NCI-H2107 (cell line): Measurements from ENCODE around the gene TRIM24.

Source experiments
- DNase-seq: peaks from one replicate; lab custom pipeline; 2025; lab: John Stamatoyannopoulos, UW

The TRIM24 gene

DNA sequence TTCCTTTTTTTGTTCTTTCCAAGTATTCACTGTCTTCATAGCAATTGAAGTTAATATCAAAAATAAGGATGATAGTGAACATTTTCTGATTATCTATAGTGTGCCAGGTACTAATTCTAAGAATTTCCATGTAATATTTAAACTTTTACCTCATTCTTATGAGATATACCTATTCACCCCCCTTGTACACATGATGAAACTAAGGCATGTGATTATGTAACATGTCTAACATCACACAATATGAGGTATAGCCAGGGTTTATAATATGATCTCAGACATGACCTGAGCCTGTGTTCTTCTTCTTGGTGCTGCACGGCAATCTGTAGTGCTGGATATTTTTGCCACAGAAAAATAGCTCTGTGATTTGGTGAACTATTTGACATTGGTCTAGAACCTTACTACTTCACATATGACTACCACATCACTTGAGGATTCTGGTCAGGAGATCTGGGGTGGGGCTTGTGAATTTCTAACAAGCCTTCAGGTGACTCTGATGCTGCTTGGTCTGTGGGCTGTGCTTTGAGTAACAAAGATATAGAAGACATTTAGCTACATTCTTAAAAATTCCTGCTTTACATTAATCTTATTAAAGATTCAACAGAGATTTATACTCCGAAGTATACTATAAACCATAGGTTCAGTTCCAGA is 79.1 kb downstream of the TRIM24 start:
- DNase-seq = no peak

DNA sequence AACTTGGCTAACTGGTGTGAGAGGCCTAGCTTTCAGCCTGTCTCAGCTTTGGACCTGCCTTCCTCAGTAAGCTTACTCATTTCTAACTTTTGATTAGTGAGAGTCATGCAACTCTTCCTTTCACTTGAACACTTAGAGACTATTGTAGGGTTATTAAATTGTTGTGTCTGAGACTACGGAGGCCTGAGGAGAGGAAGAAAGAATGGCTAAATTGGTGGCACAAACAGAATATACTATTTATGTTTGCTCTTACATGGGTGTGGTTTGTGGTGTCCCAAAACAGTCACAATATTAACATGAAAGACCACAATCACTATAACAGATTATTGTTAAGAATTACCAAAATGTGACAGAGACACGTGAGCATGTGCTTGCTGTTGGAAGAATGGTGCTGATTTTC is 82.1 kb downstream of the TRIM24 start:
- no peak for DNase-seq

DNA sequence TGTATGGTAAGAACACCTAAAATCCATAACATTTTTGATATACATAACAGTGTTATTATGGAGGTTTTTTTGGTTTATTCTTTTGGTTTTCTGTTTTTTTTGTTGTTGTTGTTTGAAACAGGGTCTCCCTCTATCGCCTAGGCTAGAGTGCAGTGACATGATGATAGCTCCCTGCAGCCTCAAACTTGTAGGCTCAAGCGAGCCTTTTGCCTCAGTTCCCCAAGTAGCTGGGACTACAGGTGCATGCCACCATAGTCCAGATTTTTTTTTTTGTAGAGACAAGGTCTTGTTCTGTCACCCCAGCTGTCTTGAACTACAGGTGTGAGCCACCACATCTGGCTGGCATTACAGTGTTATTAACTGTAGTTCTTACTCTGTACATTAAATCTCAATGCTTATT is 83.7 kb downstream of the TRIM24 start:
- no peak for DNase-seq

DNA sequence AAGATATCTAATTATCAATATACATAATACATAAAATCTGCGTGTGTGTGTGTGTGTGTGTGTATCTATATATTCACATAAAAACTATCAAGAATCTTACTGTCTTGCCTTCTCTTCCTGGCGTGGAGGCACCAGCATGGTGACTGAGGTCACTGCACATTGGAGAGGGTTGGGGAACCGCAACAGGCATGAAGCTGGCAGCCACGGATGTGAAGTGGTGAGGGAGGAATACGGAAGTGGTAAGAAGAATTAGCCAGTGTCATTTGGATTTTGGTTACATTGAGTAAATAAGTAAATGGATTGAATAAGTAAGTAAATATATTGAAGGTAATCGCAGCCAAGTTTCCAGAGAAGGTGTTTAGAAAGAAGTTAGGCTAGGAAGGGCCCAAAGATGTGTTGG is 85.1 kb downstream of the TRIM24 start:
- no peak for DNase-seq

DNA sequence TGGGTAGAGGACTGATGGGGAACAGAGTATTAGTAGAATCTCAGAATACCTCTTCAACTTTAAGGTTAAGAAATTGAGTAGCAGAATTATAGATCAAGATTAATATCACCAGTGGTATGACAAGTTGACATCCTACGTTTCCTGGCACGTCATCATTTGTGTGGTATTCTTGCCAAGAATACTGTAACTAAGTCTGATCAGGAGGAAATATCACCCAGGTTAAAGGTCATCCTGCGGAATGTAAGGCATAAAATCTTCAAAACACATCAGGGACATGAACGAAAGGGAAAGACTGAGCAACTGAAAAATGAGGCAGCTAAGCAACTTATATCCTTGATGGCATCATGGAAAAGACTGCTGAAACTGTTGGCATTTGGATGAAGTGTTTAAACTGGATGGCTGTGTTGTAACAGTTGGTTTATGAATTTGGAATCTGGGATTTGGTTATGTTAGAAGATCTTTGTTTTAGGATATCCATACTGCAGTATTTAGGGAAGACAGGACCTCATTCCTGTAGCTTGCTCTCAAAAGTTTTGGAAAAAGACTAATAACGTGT is 86.1 kb downstream of the TRIM24 start:
- DNase-seq = no peak

DNA sequence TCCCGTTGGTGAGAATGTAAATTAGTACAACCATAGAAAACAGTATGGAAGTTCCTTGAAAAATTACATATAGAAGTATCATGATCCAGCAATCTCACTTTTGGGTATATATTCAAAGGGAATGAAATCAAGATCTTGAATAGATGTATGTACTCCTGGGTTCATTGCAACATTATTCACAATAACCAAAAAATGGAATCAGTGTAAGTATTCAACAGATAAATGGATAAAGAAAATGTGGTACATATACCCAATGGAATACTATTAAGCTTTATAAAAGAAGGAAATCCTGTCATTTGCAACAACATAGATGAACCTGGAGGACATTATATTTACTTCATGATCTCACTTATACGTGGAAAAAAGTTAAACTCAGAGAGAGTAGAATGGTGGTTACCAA is 86.8 kb downstream of the TRIM24 start:
- no peak for DNase-seq

DNA sequence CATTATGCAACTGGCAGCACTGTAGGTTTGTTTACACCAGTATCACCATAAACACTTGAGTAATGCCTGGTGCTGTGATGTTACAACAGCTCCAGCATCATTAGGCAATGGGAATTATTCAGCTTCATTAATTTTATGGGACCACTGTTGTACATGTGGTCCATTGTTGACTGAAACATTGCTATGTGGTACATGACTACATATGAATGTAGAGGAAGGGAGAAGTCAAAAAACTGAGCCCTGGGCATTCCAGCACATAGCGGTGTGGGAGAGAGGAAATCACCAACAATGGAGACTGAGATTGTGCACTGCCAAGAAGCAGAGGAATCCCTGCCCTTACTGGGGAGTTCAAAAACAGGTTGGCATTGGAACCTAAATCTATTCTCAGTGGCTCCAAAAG is 89.0 kb downstream of the TRIM24 start:
- no peak for DNase-seq

DNA sequence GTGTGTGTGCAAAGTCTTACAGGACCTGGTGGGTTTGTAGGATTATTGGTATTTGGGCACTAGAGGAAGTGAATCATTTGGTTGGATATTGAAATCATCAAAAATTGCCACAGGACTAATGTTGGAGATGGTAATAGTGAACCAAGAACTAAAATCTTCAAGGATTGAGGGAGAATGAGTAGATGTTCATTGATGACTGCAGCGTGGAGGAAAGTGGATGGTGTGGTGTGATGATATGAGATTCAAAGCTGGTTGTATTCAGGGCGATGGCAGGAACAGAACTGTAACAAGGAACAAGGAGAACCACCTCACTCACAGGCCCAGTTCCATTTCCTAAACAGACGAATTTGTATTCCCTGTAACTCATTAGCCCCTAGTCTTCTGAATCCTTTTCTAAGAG is 90.3 kb downstream of the TRIM24 start:
- no peak for DNase-seq

DNA sequence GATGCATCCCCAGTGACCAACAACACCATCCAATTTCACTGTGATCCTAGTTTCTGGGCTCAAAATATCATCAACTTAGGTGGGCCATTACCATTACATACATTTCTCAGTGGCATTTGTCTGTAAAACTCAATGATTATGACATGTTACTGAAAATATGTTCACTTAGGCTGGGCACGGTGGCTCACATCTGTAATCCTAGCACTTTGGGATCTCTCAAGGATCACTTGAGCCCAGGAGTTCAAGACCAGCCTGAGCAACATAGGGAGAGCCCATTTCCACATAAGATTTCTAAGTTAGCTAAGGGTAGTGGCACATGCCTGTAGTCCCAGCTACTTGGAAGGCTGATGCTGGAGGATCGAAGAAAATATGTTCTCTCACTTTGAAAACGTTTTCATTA is 91.0 kb downstream of the TRIM24 start:
- no peak for DNase-seq

DNA sequence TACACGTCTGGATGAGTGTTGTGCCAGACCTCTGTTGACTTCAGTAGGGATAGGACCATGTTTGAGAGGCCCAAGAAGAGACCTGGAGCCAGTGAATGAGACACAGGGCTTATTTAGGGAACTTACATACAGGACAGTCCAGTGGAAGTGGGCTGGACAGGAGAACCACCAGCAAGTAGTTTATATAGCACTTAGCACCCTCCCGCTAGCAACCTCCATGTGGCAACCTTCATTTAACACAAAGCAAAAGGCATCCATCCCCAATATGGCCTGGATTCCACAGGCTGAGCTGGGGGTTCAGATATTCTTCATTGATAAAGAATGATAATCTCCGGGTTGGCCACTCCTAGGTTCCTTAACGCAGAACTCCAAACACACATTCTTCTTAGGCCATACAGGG is 93.7 kb downstream of the TRIM24 start:
- no peak for DNase-seq

DNA sequence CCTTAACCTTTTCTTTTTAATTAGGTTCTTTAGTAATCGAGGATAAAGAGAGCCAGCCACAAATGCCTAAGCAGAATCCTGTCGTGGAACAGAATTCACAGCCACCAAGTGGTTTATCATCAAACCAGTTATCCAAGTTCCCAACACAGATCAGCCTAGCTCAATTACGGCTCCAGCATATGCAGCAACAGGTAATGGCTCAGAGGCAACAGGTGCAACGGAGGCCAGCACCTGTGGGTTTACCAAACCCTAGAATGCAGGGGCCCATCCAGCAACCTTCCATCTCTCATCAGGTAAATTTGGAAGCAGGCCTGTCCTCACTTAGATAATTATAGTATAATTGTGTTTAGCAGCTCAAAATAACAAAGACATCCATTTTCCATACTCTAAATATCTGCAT is 94.6 kb downstream of the TRIM24 start:
- DNase-seq = no peak

DNA sequence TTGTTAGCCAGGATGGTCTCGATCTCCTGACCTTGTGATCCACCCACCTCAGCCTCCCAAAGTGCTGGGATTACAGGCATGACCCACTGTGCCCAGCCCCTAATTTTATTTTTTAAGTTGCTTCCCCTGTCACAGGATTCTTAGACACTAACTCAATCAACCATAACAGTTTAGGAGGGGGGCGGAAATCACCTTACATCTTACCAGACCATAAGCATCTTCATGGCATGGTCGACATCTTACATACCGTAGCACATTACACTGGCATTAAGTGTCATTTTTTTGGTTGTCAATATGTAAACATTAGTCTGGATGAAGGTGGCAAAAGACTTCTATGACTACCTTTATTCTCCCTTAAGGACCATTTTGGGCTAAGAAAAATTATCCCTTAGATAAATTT is 95.6 kb downstream of the TRIM24 start:
- no peak for DNase-seq

DNA sequence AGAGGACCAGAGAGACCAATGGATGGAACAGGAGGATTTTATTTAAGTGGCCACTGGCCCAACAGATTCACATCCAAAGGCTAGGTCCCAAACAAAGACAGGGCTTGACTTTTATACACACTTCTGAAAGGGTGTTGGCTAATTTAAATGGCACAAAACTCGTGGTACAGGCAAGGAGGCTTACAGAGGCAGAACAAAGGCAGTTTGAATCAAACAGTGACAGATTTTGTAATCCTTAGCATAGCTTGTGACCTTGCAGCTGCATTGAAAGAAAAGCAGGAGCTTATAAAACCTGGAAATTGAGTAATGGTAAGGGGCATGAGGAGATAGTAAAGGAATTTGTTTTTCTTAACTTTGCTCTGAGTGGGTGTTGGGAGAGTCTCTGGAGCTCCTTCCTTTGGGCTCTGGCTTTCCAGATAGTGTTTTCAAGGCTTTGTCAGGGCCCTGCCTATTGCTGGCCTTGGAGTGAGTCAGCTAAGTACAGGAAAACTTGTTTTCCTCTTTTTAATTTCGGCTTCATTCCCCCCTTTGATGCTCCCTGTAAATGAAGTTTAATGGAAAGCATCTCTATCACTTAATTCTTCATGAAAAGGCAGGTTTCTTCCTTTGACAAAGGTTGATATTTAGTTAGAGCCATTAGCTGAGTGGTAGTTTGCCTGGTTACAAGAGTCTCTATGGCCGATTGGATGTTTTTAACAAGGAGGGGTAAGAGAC is 96.9 kb downstream of the TRIM24 start:
- no peak for DNase-seq

DNA sequence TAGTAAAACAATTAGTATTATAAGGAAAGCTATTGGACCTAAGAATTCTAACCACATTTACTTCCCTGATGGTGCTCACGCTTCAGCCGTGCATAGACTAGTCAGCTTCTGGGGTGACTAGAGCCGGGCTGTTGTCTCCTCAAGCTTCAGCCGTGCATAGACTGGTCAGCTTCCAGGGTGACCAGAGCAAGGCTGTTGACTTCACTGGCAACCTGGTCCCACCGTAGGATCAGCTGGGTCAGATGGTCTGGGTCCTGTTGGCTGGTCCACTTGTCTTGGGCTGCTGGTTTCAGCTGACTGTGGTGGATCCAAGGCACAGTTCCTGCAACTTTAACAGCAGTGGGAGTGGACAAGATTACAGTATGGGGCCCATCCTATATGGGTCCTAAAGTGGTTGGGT is 99.4 kb downstream of the TRIM24 start:
- no peak for DNase-seq

DNA sequence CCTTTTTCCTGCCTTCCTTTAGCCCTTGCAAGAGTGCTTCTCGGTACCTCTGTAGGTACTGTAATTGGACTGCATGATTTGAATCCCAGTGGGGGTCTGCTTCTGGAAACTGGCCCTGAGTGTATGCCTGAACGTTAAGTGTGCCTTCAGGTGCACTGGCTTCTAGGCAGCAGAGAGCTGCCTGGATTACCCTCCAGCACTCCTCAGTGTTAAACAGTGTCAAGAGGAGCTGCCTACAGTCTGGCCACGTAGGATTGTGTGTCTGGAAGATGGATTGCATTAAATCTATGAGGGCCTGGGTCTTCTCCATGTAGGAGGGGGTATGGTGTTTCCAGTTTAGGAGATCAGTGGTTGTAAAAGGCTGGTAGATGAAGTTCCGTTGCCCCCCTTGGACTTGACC is 103.7 kb downstream of the TRIM24 start:
- no peak for DNase-seq

DNA sequence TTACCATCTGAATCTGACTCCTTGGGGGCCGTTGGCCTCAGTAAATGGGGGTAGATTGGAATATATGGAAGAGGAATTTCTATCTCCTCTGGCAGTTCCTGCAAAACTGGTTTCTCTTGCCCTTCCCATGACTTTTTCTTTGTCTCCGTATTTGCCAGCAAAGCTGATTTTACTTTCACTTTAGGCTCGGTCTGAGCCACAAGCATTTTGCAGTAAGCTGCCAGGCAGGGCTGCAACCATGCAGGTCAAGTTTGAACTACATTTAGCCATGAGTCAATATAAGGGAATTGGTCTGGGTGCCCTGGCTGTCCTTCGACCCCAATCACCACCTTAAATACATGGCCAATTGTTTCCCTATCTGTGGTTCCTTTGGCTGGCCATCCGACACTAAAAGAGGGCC is 104.3 kb downstream of the TRIM24 start:
- DNase-seq = no peak

DNA sequence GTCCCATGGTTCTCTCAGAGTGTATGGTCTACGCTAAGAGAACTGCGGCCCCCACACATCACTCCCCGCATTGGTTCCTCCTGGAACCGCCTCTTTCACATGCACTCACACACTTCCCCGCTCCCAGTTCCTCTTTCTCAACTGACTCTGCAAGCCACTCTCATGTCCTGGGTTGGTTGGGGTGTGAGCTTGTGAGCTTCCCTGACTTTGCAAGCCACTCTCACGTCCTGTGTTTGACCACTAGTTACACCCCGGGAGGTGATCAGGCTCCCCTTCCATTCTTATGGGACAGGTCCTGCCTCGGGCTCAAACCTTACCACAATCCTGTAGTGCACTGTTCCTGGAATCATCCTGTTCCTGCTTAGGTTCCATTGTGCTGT is 105.0 kb downstream of the TRIM24 start:
- no peak for DNase-seq

DNA sequence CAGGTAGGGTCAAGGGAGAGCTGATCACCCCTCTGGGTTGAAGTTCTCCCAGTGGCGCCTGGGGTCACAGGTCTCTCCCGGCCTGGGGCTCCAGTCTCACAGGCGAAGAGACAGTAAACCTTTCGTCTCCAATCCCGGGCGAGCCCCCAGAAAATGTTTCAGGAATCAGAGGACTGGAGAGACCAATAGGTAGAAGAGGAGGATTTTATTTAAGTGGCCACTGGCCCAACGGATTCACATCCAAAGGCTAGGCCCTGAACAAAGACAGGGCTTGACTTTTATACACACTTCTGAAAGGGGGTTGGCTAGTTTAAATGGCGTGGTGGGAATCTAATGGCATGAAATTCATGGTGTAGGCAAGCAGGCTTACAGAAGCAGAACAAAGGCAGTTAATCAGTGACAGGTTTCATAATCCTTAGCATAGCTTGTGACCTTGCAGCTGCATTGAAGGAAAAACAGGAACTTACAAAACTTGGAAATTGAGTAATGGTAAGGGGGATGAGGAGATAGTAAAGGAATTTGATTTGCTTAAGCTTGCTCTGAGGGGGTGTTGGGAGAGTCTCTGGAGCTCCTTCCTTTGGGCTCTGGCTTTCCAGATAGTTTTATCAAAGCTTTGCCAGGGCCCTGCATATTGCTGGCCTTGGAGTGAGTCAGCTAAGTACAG is 105.5 kb downstream of the TRIM24 start:
- no peak for DNase-seq

DNA sequence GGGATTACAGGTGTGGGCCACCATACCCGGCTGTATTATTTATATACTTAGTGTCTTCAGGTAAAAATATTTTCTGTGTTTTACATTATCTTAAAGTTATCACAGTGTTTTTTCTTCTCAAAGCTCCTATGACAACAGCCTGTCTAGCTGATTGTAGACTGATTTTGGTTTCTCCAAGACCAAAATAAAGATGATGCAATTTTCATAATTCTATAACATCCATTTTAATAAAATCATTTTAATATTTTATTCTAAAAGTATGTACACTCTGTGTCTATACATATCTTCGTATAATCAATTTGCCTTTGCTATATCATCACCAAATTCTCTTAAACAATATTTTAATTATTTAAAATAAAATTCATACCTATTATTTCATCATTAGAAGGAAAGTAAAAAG is 108.6 kb downstream of the TRIM24 start:
- DNase-seq = no peak

DNA sequence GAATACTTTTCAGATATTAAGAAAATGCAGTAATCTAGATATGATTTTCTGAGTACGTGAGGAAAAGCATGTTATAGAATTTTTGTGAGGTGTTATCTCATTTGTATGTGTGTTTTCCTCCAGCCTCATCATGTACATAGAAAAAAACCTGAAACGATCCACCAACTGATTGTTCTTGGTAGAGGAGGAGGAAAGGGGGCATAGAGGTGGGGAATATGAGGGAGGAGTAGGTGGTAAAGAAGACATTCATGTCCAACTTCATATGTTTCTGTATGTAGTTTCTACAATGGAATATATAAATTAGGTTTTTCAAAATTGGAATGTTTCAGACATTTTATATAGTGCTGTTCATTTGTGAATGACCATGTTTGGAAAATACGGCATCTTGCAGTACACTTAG is 109.4 kb downstream of the TRIM24 start:
- no peak for DNase-seq

DNA sequence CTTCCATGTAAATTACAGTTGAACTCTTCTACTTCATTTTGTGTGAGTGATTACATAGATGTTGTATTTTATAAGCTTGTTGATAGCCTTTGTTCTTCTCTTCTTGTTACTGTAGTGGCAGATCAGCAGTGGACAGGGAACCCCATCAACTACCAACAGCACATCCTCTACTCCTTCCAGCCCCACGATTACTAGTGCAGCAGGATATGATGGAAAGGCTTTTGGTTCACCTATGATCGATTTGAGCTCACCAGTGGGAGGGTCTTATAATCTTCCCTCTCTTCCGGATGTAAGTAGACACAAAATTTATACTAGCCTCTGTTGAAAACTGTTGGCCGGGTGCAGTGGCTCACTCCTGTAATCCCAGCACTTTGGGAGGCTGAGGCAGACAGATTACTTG is 110.7 kb downstream of the TRIM24 start:
- DNase-seq = no peak

DNA sequence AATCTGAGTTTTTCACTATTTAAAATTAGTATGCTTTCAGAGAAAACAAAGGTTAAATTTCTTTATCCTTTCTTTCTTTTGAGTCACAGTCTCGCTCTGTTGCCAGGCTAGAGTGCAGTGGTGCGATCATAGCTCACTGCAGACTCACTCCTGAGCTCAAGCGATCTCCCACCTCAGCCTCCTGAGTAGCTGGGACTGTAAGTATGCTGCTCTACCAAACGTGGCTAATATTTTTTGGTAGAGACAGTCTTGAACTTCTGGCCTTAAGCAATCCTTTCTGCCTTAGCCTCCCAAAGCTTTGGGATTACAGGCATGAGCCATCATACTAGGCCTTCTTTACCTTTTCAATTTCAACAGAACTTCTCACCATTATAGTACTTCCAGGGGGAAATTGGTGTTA is 113.7 kb downstream of the TRIM24 start:
- no peak for DNase-seq

DNA sequence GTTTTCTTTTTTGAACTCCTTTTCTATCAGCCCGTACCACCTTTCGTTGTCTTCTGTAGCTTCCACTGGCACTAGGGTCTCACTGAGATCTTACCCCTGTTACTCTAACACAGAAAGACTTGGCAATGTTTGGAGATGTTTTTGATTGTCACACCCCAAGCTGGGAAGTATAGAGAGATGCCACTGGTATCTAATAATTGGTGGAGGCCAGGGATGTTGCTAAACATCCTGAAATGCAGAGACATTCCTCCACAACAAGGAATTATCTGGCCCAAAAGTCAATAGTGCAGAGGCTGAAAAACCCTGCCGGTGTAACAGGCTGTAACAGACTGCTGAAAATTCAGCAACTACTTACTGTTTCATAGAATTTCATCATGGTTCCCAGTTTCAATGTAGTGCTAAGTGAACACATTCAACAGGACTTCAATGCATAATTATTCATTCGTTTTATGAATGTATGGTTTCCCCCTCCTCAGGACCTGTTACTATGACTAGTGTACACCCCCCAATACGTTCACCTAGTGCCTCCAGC is 115.9 kb downstream of the TRIM24 start:
- no peak for DNase-seq
